K562 (cell line): ENCODE measurements around the gene PAK1IP1. TPM values are rescaled to one million over a fixed set of nuclear protein-coding genes. Genes with fewer than 3 reads are reported as not detected.
A peak's percentile ranks its signal among the peaks of the same experiment; 100 is the strongest.

ENCODE experiments used
- CBX2 ChIP-seq: fragments of 200-600 bp; sonication (generic); IDR thresholded peaks from one replicate; pipeline ENCODE4 v1.6.1; 2012; ENCODE audit warnings: mild to moderate bottlenecking, low read length, inconsistent platforms; ENCODE audit not compliant: insufficient read depth, poor library complexity, severe bottlenecking
- DEAF1 ChIP-seq: fragments of 450-650 bp; formaldehyde crosslinking; IDR thresholded peaks from 2 replicates; pipeline ENCODE4 v1.4.0; 2020; ENCODE audit warnings: mild to moderate bottlenecking, moderate library complexity
- FOXK1 ChIP-seq: sonication (generic); formaldehyde crosslinking; IDR thresholded peaks from 2 replicates; pipeline ENCODE4 v1.8.0; 2022; ENCODE audit warnings: missing genetic modification reagents, mild to moderate bottlenecking, borderline replicate concordance
- HDAC6 ChIP-seq: IDR thresholded peaks from 2 replicates; pipeline ENCODE4 v1.6.1; 2012; ENCODE audit warnings: low read depth, mild to moderate bottlenecking, control low read depth, inconsistent platforms, low read length, moderate library complexity
- L3MBTL2 ChIP-seq: fragments of 450-650 bp; IDR thresholded peaks from 2 replicates; pipeline ENCODE4 v1.6.1; 2016; ENCODE audit warnings: mild to moderate bottlenecking, moderate library complexity
- LCOR ChIP-seq: sonication (generic); formaldehyde crosslinking; IDR thresholded peaks from 2 replicates; pipeline ENCODE4 v1.8.0; 2022; ENCODE audit warnings: mild to moderate bottlenecking, missing genetic modification reagents
- MEF2A ChIP-seq: IDR thresholded peaks from 2 replicates; pipeline ENCODE4 v1.6.1; 2011; ENCODE audit warnings: low read depth, mild to moderate bottlenecking, low read length, moderate library complexity; ENCODE audit not compliant: control insufficient read depth
- MYC ChIP-seq, 2 experiments: fragments of 250-450 bp in 1 of 2; sonication (Bioruptor Pico) in 1 of 2; IDR thresholded peaks; 2 replicates each; pipeline versions ENCODE4 v1.5.1 to v1.6.1; 2012 to 2021; ENCODE audit warnings: low read depth in 2 of 2, borderline replicate concordance in 1 of 2, improper control_type of control experiment in 1 of 2, low read length in 1 of 2, mild to moderate bottlenecking in 1 of 2, moderate library complexity in 1 of 2
- PML ChIP-seq: IDR thresholded peaks from 2 replicates; pipeline ENCODE4 v1.6.1; 2012; ENCODE audit warnings: low read length, inconsistent platforms
- PPARD ChIP-seq: fragments of 250-450 bp; sonication (Bioruptor Pico); IDR thresholded peaks from 2 replicates; pipeline ENCODE4 v1.8.0; 2022; ENCODE audit warnings: inconsistent platforms, mild to moderate bottlenecking, moderate library complexity
- RBM34 ChIP-seq: fragments of 200-400 bp; formaldehyde crosslinking; IDR thresholded peaks from 2 replicates; pipeline ENCODE4 v1.6.1; 2018; ENCODE audit warnings: low read length, borderline replicate concordance; ENCODE audit not compliant: insufficient read depth
- SMC3 ChIP-seq: conservative IDR thresholded peaks from 2 replicates; pipeline ENCODE4 v1.6.1; 2011; ENCODE audit warnings: low read depth, low read length, improper control_type of control experiment; ENCODE audit not compliant: insufficient read depth
- THAP12 ChIP-seq: fragments of 250-450 bp; sonication (Bioruptor Pico); IDR thresholded peaks from 2 replicates; pipeline ENCODE4 v1.9.0; 2021; ENCODE audit warnings: mild to moderate bottlenecking, inconsistent platforms
- ZFP91 ChIP-seq: sonication (generic); formaldehyde crosslinking; IDR thresholded peaks from 2 replicates; pipeline ENCODE4 v1.8.0; 2022; ENCODE audit warnings: mild to moderate bottlenecking, missing genetic modification reagents
- ZNF696 ChIP-seq: fragments of 250-450 bp; sonication (Bioruptor Pico); conservative IDR thresholded peaks from 2 replicates; pipeline ENCODE4 v1.4.0; 2020; ENCODE audit warnings: mild to moderate bottlenecking, moderate library complexity
- ZNF75A ChIP-seq: fragments of 450-650 bp; formaldehyde crosslinking; IDR thresholded peaks from 2 replicates; pipeline ENCODE4 v1.4.0; 2020; ENCODE audit warnings: mild to moderate bottlenecking
- ZSCAN32 ChIP-seq: fragments of 450-650 bp; formaldehyde crosslinking; IDR thresholded peaks from 2 replicates; pipeline ENCODE4 v1.4.0; 2020; ENCODE audit warnings: mild to moderate bottlenecking, moderate library complexity
- polyA plus RNA-seq, 8 experiments: library from polyadenylated mRNA; depleted of rRNA in 4 of 8; stranded (reverse) in 5 of 8; unstranded in 3 of 8; fragments of >200 nt; fragmentation: Nextera tagmentation in 2 of 8; fragmentation: Illumina TruSeq in 1 of 8; extraction: Ambion mirVana in 2 of 8; extraction: Trizol in 1 of 8; gene quantifications; 2 replicates each; pipeline versions ENCODE4 v1.2.1 to v1.2.3, GENCODE V29; 2011 to 2014; ENCODE audit warnings: inconsistent platforms in 1 of 8, missing spikeins in 1 of 8
- total RNA-seq, 7 experiments: library from RNA; depleted of rRNA in 6 of 7; stranded (reverse); fragments of >200 nt in 6 of 7; fragmentation: Illumina TruSeq in 2 of 7; extraction: Trizol in 2 of 7; gene quantifications; 2 replicates each; pipeline versions ENCODE4 v1.2.1 to v1.2.3, GENCODE V29; 2011 to 2021; ENCODE audit warnings: low replicate concordance in 1 of 7

Gene PAK1IP1
- total and polyA plus RNA-seq, 9 of the 15 experiments (the other 6 are each of a cell fraction or from before 2014, with no cell fraction given), result 50.0 to 200 (median 87.0) TPM

GRCh38 chr6:10722570-10722819 is 27.7 kb downstream of the PAK1IP1 start (continued):
- no peak for TF ChIP-seq THAP12 (CRISPR knock-in tag)
- TF ChIP-seq PPARD, result no peak
- no peak for TF ChIP-seq MEF2A
- no peak for TF ChIP-seq CBX2
- TF ChIP-seq DEAF1 (CRISPR knock-in tag), result 0 out of 2 replicates have a peak, but pooled peaks have one; percentile 36
- TF ChIP-seq ZFP91, result no peak
- TF ChIP-seq RBM34, result no peak
- 0 out of 2 replicates have a peak, but pooled peaks have one; percentile 0 for TF ChIP-seq SMC3
- 0 out of 2 replicates have a peak, but pooled peaks have one; percentile 26 for TF ChIP-seq FOXK1
- peak; percentile 98 for TF ChIP-seq L3MBTL2
- no peak for TF ChIP-seq PML
- TF ChIP-seq ZNF75A, result 0 out of 2 replicates have a peak, but pooled peaks have one; percentile 57
- no peak for TF ChIP-seq HDAC6
- TF ChIP-seq LCOR (CRISPR knock-in tag), result no peak
- TF ChIP-seq ZSCAN32, result no peak
- no peak for TF ChIP-seq MYC (IDR thresholded peaks at IDR 0.05; ENCODE audit: low read depth, low read length)
- TF ChIP-seq MYC (CRISPR knock-in tag; IDR thresholded peaks at IDR 0.05; ENCODE audit: borderline replicate concordance, low read depth), result 0 out of 2 replicates have a peak, but pooled peaks have one; percentile 62
- no peak for TF ChIP-seq ZNF696 (CRISPR knock-in tag)
